HG03025 (cell line): ENCODE results near the gene PFDN1.

Experiments used
- ATAC-seq: cut with Tn5 transposase; IDR thresholded peaks from one replicate; pipeline ENCODE4 v1.9.1; 2021; ENCODE audit warnings: mild to moderate bottlenecking, moderate library complexity; ENCODE audit not compliant: unreplicated experiment, low FRiP score

PFDN1 gene

GRCh38 chr5:140329739-140330481, 27.0 kb upstream of the PFDN1 start:
- ATAC-seq = no peak

GRCh38 chr5:140328036-140328764, 25.3 kb upstream of the PFDN1 start:
- ATAC-seq = no peak

GRCh38 chr5:140327589-140327988, 24.7 kb upstream of the PFDN1 start:
- no peak for ATAC-seq

GRCh38 chr5:140325486-140325885, 22.6 kb upstream of the PFDN1 start:
- no peak for ATAC-seq

GRCh38 chr5:140324617-140325241, 21.8 kb upstream of the PFDN1 start:
- no peak for ATAC-seq

GRCh38 chr5:140324041-140324600, 21.2 kb upstream of the PFDN1 start:
- no peak for ATAC-seq

GRCh38 chr5:140322751-140323731, 20.1 kb upstream of the PFDN1 start:
- no peak for ATAC-seq

- no peak for ATAC-seq
These were observed 18.9 kb upstream of the PFDN1 start for GRCh38 chr5:140321796-140322195.

GRCh38 chr5:140319833-140320232, 16.9 kb upstream of the PFDN1 start:
- ATAC-seq = no peak

- no peak for ATAC-seq
These were observed 15.9 kb upstream of the PFDN1 start for GRCh38 chr5:140318792-140319191.

GRCh38 chr5:140317859-140318258, 15.0 kb upstream of the PFDN1 start:
- ATAC-seq = no peak

GRCh38 chr5:140312791-140313189, 9.9 kb upstream of the PFDN1 start:
- no peak for ATAC-seq

- no peak for ATAC-seq
These were observed 9.3 kb upstream of the PFDN1 start for GRCh38 chr5:140312067-140312790.

- no peak for ATAC-seq
These were observed 8.1 kb upstream of the PFDN1 start for GRCh38 chr5:140311011-140311467.

- ATAC-seq = no peak
These were observed 7.5 kb upstream of the PFDN1 start for GRCh38 chr5:140310434-140310833.

- no peak for ATAC-seq
These were observed 6.9 kb upstream of the PFDN1 start for GRCh38 chr5:140309706-140310249.

- no peak for ATAC-seq
These were observed 2.6 kb upstream of the PFDN1 start for GRCh38 chr5:140305471-140305870.

GRCh38 chr5:140303966-140304365, 1.1 kb upstream of the PFDN1 start:
- no peak for ATAC-seq

GRCh38 chr5:140301136-140301535, 1.8 kb downstream of the PFDN1 start:
- no peak for ATAC-seq
